HEK293 (cell line): ENCODE data around the gene GTPBP6.

Experiments used
- CTCF ChIA-PET: fragments of 350-600 bp; formaldehyde crosslinking; extraction: SDS; loops from one replicate; lab custom pipeline; 2021; ENCODE audit warnings: antibody characterized with exemption; lab: Yijun Ruan, JAX
- POLR2A ChIA-PET: fragments of 300-600 bp; formaldehyde crosslinking; extraction: SDS; loops from one replicate; lab custom pipeline; 2020; ENCODE audit warnings: antibody characterized with exemption, inconsistent platforms; lab: Yijun Ruan, JAX
- H3K27ac ChIP-seq: fragments of 200-500 bp; sonication (Bioruptor generic); 2 replicates; pipeline ENCODE4 v1.5.1; 2014; ENCODE audit warnings: low read depth, low read length, control low read depth, inconsistent platforms; ENCODE audit errors: extremely low read depth
- H3K36me3 ChIP-seq, 2 experiments: fragments of 200-500 bp in 1 of 2; sonication (Bioruptor generic) in 1 of 2; 1 replicate in 1 of 2; 2 replicates in 1 of 2; pipeline ENCODE4 v1.5.1; 2014 to 2017; ENCODE audit warnings: inconsistent platforms in 2 of 2, low read length in 2 of 2; ENCODE audit not compliant: control insufficient read depth in 2 of 2, insufficient read depth in 1 of 2
- H3K4me1 ChIP-seq: fragments of 200-500 bp; sonication (Bioruptor generic); 2 replicates; pipeline ENCODE4 v1.5.1; 2014; ENCODE audit warnings: mild to moderate bottlenecking, low read length, inconsistent platforms; ENCODE audit not compliant: control insufficient read depth, insufficient read depth
- H3K4me3 ChIP-seq: 2 replicates; pipeline ENCODE4 v1.5.1; 2011; ENCODE audit warnings: low read depth, mild to moderate bottlenecking, control low read depth, low read length, moderate library complexity
- H3K9me3 ChIP-seq: fragments of 200-500 bp; sonication (Bioruptor generic); 2 replicates; pipeline ENCODE4 v1.5.1; 2014; ENCODE audit warnings: low read depth, low read length, inconsistent platforms; ENCODE audit not compliant: control insufficient read depth, insufficient read depth
- BCL11B ChIP-seq: fragments of 450-650 bp; formaldehyde crosslinking; IDR thresholded peaks from 2 replicates; pipeline ENCODE4 v1.5.1; 2016; ENCODE audit warnings: low read depth, missing biosample characterization, missing genetic modification characterization
- PRDM1 ChIP-seq: fragments of 450-650 bp; formaldehyde crosslinking; IDR thresholded peaks from 2 replicates; pipeline ENCODE4; 2016; ENCODE audit warnings: missing biosample characterization, missing genetic modification characterization
- SALL2 ChIP-seq: fragments of 450-650 bp; formaldehyde crosslinking; IDR thresholded peaks from 2 replicates; pipeline ENCODE4 v1.5.0; 2017; ENCODE audit warnings: missing biosample characterization, mild to moderate bottlenecking, missing genetic modification characterization, borderline replicate concordance
- YY1 ChIP-seq: fragments of 450-650 bp; formaldehyde crosslinking; IDR thresholded peaks from 2 replicates; pipeline ENCODE4 v1.5.1; 2018; ENCODE audit warnings: missing biosample characterization, missing genetic modification characterization
- ZFP41 ChIP-seq: fragments of 450-650 bp; formaldehyde crosslinking; IDR thresholded peaks from 2 replicates; pipeline ENCODE4 v1.5.1; 2016; ENCODE audit warnings: missing biosample characterization, missing genetic modification characterization, borderline replicate concordance
- ZNF138 ChIP-seq: fragments of 450-650 bp; formaldehyde crosslinking; IDR thresholded peaks from 2 replicates; pipeline ENCODE4 v1.5.1; 2016; ENCODE audit warnings: missing biosample characterization, missing genetic modification characterization, borderline replicate concordance
- ZNF155 ChIP-seq: fragments of 450-650 bp; formaldehyde crosslinking; IDR thresholded peaks from 2 replicates; pipeline ENCODE4 v1.5.1; 2016; ENCODE audit warnings: missing biosample characterization, missing genetic modification characterization
- ZNF16 ChIP-seq: fragments of 450-650 bp; formaldehyde crosslinking; IDR thresholded peaks from 2 replicates; pipeline ENCODE4 v1.5.1; 2016; ENCODE audit warnings: low read depth, missing biosample characterization, missing genetic modification characterization
- ZNF2 ChIP-seq: fragments of 450-650 bp; formaldehyde crosslinking; IDR thresholded peaks from 2 replicates; pipeline ENCODE4 v1.5.1; 2016; ENCODE audit warnings: missing biosample characterization, missing genetic modification characterization
- ZNF202 ChIP-seq: fragments of 450-650 bp; formaldehyde crosslinking; IDR thresholded peaks from 2 replicates; pipeline ENCODE4 v1.5.1; 2016; ENCODE audit warnings: missing biosample characterization, missing genetic modification characterization, borderline replicate concordance
- ZNF529 ChIP-seq: fragments of 450-650 bp; formaldehyde crosslinking; IDR thresholded peaks from 2 replicates; pipeline ENCODE4 v1.5.1; 2017; ENCODE audit warnings: missing genetic modification characterization, missing biosample characterization; ENCODE audit not compliant: insufficient replicate concordance
- ZNF623 ChIP-seq: fragments of 450-650 bp; formaldehyde crosslinking; IDR thresholded peaks from 2 replicates; pipeline ENCODE4 v1.5.1; 2016; ENCODE audit warnings: missing biosample characterization, missing genetic modification characterization
- ZNF654 ChIP-seq: fragments of 450-650 bp; formaldehyde crosslinking; IDR thresholded peaks from 2 replicates; pipeline ENCODE4 v1.5.1; 2016; ENCODE audit warnings: low read depth, missing biosample characterization, missing genetic modification characterization
- ZNF701 ChIP-seq: fragments of 450-650 bp; formaldehyde crosslinking; IDR thresholded peaks from 2 replicates; pipeline ENCODE4 v1.5.1; 2016; ENCODE audit warnings: missing biosample characterization, missing genetic modification characterization
- TF ChIP-seq, protein P1 (sequence below): fragments of 450-650 bp; formaldehyde crosslinking; IDR thresholded peaks from 2 replicates; pipeline ENCODE4 v1.5.1; 2016; ENCODE audit warnings: missing biosample characterization, missing genetic modification characterization
- TF ChIP-seq, protein P2 (sequence below): fragments of 450-650 bp; formaldehyde crosslinking; conservative IDR thresholded peaks from 2 replicates; pipeline ENCODE4 v1.5.1; 2016; ENCODE audit warnings: low read depth, missing biosample characterization, missing genetic modification characterization
- TF ChIP-seq, protein P3 (sequence below): fragments of 450-650 bp; formaldehyde crosslinking; optimal IDR thresholded peaks from 2 replicates; pipeline ENCODE3; 2016; ENCODE audit warnings: missing biosample characterization, mild to moderate bottlenecking, missing genetic modification characterization
- TF ChIP-seq, protein P4 (sequence below): fragments of 450-650 bp; formaldehyde crosslinking; IDR thresholded peaks from 2 replicates; pipeline ENCODE4 v1.5.1; 2017; ENCODE audit warnings: missing biosample characterization, missing genetic modification characterization
- TF ChIP-seq, protein P5 (sequence below): fragments of 450-650 bp; formaldehyde crosslinking; IDR thresholded peaks from 2 replicates; pipeline ENCODE4 v1.5.1; 2016; ENCODE audit warnings: missing biosample characterization, missing genetic modification characterization

The GTPBP6 gene

DNA sequence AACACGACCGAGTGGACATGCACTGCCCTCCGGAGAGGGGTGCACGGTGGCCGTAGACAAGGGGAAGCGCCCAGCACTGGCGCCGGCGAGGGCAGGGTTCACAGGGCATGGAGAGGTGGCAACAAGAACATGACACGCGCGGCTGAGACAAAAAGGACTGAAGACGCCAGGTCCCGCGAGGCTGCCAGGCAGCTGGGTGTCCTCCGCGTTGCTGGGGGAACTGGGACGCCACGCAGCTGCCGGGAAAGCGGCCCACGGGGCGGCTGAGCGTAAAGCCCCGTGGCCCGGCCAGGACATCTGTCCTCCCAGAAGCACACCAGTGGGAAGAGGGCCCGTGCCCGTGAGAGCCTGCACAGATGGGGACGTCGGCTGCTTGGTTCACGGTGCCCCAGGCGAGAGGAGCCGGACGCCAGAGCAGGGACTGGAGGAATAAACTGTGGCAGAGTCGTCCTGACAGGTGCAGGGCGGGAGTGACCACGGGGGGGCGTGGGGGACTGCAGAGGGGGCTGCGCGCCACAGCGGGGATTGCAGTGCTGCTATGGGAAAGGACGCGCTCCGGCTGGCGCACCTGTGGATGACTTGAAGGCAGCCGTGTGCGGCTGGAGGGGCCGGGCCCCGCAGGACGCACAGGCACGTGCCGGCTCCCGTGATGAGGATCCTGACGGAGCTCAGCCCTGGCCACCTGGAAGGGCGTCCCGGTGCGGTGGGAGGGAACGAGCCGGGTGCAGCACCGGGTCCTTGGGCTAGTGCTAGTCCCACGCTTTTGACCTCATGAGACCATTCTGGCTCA is 32.1 kb upstream of the GTPBP6 start (continued):
- TF ChIP-seq, protein P1, sequence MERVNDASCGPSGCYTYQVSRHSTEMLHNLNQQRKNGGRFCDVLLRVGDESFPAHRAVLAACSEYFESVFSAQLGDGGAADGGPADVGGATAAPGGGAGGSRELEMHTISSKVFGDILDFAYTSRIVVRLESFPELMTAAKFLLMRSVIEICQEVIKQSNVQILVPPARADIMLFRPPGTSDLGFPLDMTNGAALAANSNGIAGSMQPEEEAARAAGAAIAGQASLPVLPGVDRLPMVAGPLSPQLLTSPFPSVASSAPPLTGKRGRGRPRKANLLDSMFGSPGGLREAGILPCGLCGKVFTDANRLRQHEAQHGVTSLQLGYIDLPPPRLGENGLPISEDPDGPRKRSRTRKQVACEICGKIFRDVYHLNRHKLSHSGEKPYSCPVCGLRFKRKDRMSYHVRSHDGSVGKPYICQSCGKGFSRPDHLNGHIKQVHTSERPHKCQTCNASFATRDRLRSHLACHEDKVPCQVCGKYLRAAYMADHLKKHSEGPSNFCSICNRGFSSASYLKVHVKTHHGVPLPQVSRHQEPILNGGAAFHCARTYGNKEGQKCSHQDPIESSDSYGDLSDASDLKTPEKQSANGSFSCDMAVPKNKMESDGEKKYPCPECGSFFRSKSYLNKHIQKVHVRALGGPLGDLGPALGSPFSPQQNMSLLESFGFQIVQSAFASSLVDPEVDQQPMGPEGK (tag by site-specific recombination), result no peak
- TF ChIP-seq, protein P2, sequence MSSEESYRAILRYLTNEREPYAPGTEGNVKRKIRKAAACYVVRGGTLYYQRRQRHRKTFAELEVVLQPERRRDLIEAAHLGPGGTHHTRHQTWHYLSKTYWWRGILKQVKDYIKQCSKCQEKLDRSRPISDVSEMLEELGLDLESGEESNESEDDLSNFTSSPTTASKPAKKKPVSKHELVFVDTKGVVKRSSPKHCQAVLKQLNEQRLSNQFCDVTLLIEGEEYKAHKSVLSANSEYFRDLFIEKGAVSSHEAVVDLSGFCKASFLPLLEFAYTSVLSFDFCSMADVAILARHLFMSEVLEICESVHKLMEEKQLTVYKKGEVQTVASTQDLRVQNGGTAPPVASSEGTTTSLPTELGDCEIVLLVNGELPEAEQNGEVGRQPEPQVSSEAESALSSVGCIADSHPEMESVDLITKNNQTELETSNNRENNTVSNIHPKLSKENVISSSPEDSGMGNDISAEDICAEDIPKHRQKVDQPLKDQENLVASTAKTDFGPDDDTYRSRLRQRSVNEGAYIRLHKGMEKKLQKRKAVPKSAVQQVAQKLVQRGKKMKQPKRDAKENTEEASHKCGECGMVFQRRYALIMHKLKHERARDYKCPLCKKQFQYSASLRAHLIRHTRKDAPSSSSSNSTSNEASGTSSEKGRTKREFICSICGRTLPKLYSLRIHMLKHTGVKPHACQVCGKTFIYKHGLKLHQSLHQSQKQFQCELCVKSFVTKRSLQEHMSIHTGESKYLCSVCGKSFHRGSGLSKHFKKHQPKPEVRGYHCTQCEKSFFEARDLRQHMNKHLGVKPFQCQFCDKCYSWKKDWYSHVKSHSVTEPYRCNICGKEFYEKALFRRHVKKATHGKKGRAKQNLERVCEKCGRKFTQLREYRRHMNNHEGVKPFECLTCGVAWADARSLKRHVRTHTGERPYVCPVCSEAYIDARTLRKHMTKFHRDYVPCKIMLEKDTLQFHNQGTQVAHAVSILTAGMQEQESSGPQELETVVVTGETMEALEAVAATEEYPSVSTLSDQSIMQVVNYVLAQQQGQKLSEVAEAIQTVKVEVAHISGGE (tag by site-specific recombination), result no peak

DNA sequence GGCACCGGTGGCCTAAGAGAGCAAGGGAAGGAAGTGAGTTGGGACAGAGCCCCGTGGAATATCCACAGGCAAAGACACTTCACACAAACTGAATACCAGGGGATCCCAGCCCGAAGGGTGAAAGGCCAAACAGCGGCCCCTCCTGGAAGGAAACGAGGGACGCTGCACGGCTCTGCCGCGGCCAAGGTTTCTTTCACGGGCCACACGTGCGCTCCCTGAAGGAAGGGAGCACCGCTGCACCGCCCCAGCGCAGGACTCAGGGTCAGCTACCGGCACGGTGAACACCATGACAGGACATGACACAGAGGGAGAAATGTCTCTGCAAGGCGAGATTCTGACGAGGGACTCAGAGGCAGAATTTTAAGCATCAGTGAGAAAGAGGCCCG is 31.5 kb upstream of the GTPBP6 start:
- no peak overlapping the region for H3K4me3 ChIP-seq
- TF ChIP-seq, protein P3, sequence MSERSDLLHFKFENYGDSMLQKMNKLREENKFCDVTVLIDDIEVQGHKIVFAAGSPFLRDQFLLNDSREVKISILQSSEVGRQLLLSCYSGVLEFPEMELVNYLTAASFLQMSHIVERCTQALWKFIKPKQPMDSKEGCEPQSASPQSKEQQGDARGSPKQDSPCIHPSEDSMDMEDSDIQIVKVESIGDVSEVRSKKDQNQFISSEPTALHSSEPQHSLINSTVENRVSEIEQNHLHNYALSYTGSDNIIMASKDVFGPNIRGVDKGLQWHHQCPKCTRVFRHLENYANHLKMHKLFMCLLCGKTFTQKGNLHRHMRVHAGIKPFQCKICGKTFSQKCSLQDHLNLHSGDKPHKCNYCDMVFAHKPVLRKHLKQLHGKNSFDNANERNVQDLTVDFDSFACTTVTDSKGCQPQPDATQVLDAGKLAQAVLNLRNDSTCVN (tag by site-specific recombination), result no peak
- TF ChIP-seq, protein P4, sequence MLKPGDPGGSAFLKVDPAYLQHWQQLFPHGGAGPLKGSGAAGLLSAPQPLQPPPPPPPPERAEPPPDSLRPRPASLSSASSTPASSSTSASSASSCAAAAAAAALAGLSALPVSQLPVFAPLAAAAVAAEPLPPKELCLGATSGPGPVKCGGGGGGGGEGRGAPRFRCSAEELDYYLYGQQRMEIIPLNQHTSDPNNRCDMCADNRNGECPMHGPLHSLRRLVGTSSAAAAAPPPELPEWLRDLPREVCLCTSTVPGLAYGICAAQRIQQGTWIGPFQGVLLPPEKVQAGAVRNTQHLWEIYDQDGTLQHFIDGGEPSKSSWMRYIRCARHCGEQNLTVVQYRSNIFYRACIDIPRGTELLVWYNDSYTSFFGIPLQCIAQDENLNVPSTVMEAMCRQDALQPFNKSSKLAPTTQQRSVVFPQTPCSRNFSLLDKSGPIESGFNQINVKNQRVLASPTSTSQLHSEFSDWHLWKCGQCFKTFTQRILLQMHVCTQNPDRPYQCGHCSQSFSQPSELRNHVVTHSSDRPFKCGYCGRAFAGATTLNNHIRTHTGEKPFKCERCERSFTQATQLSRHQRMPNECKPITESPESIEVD (tag by site-specific recombination), result no peak
- TF ChIP-seq ZNF623 (tag by site-specific recombination), result no peak
- no peak for TF ChIP-seq PRDM1
- TF ChIP-seq ZNF155 (tag by site-specific recombination), result no peak
- no peak for TF ChIP-seq YY1
- TF ChIP-seq ZNF529 (tag by site-specific recombination), result no peak
- no peak for TF ChIP-seq ZFP41
- TF ChIP-seq ZNF2 (tag by site-specific recombination), result no peak
- no peak for TF ChIP-seq ZNF202
- TF ChIP-seq ZNF16, result no peak
- TF ChIP-seq ZNF654 (tag by site-specific recombination), result no peak
- TF ChIP-seq BCL11B, result no peak
- no peaks in the 10 kb centered on the region for H3K4me1 ChIP-seq
- H3K36me3 ChIP-seq, result peaks cover 0 to 19% of the 10 kb centered on the region in 2 experiments; a peak in 2 of 3 replicates
- POLR2A ChIA-PET, result no interaction called here
- no peak overlapping the region for H3K27ac ChIP-seq
- CTCF ChIA-PET, result no interaction called here
- H3K9me3 ChIP-seq, result no peaks in the 10 kb centered on the region

DNA sequence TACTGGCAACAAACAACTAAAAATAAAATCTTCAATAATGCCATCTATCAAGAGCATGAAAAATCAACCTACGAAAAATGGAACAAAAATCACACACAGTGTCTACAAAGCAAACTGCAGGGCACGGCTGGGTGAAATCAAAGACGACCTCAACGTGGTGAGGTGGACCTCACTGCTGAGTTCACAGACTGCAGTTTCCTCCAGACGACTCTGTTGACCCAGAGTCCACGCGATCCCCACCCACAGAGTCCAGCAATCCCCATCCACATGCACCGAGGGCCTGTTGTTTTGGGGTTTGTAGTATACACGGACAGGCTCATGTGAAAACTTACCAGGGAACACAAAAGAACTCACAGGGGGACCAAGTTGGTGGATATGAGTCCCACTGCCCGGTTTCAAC is 31.1 kb upstream of the GTPBP6 start:
- H3K27ac ChIP-seq, result no peak overlapping the region
- H3K9me3 ChIP-seq, result no peaks in the 10 kb centered on the region
- H3K4me1 ChIP-seq, result no peaks in the 10 kb centered on the region
- ChIA-PET CTCF (no interaction called here), POLR2A (no interaction called here)
- peaks cover 0 to 23% of the 10 kb centered on the region in 2 experiments; a peak in 2 of 3 replicates for H3K36me3 ChIP-seq
- H3K4me3 ChIP-seq, result no peak overlapping the region
- TF ChIP-seq, protein P3 (tag by site-specific recombination), result no peak
- TF ChIP-seq ZNF701 (tag by site-specific recombination) (no peak), ZNF138 (tag by site-specific recombination) (no peak), SALL2 (no peak)
- TF ChIP-seq, protein P1 (tag by site-specific recombination), result no peak
- TF ChIP-seq, protein P5, sequence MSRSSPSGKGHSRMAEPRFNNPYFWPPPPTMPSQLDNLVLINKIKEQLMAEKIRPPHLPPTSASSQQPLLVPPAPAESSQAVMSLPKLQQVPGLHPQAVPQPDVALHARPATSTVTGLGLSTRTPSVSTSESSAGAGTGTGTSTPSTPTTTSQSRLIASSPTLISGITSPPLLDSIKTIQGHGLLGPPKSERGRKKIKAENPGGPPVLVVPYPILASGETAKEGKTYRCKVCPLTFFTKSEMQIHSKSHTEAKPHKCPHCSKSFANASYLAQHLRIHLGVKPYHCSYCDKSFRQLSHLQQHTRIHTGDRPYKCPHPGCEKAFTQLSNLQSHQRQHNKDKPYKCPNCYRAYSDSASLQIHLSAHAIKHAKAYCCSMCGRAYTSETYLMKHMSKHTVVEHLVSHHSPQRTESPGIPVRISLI (tag by site-specific recombination), result no peak
